ENCODE measurements around the gene IL1RAPL1.

Gene IL1RAPL1

GRCh38 chrX:28697732-28698131 is 110.5 kb downstream of the IL1RAPL1 start:
- Mint-ChIP-seq H3K36me3 (ENCODE audit: low read depth) (no peaks in the 10 kb centered on the region), H3K4me1 (no peaks in the 10 kb centered on the region), H3K27ac (no peak overlapping the region), H3K9me3 (no peaks in the 10 kb centered on the region), H3K27me3 (ENCODE audit: low read depth, poor library complexity) (no peaks in the 10 kb centered on the region), H3K4me3 (no peak overlapping the region)
- TF ChIP-seq CTCF (IDR thresholded peaks at IDR 0.05) = no peak
- no peak for DNase-seq

- Mint-ChIP-seq H3K4me3 (no peak overlapping the region), H3K27me3 (ENCODE audit: low read depth, poor library complexity) (no peaks in the 10 kb centered on the region), H3K4me1 (no peaks in the 10 kb centered on the region), H3K27ac (no peak overlapping the region), H3K36me3 (ENCODE audit: low read depth) (no peaks in the 10 kb centered on the region), H3K9me3 (no peaks in the 10 kb centered on the region)
- TF ChIP-seq CTCF (IDR thresholded peaks at IDR 0.05) = no peak
- no peak for DNase-seq
Observed at GRCh38 chrX:28701222-28701621, 114.0 kb downstream of the IL1RAPL1 start.

GRCh38 chrX:28706964-28707363 is 119.7 kb downstream of the IL1RAPL1 start:
- no peak for DNase-seq
- H3K27ac Mint-ChIP-seq = no peak overlapping the region
- H3K4me3 Mint-ChIP-seq = no peak overlapping the region
- peaks cover 3% of the 10 kb centered on the region for H3K9me3 Mint-ChIP-seq
- no peaks in the 10 kb centered on the region for H3K27me3 Mint-ChIP-seq (ENCODE audit: low read depth, poor library complexity)
- no peaks in the 10 kb centered on the region for H3K36me3 Mint-ChIP-seq (ENCODE audit: low read depth)
- no peaks in the 10 kb centered on the region for H3K4me1 Mint-ChIP-seq
- no peak for TF ChIP-seq CTCF (IDR thresholded peaks at IDR 0.05)

- no peak for DNase-seq
- Mint-ChIP-seq H3K27me3 (ENCODE audit: low read depth, poor library complexity) (no peaks in the 10 kb centered on the region), H3K27ac (no peak overlapping the region), H3K4me1 (no peaks in the 10 kb centered on the region), H3K4me3 (no peak overlapping the region), H3K36me3 (ENCODE audit: low read depth) (no peaks in the 10 kb centered on the region), H3K9me3 (peaks cover 6% of the 10 kb centered on the region)
- no peak for TF ChIP-seq CTCF (IDR thresholded peaks at IDR 0.05)
Observed at GRCh38 chrX:28709421-28709820, 122.2 kb downstream of the IL1RAPL1 start.

GRCh38 chrX:28717864-28718263 is 130.6 kb downstream of the IL1RAPL1 start:
- H3K27me3 Mint-ChIP-seq (ENCODE audit: low read depth, poor library complexity) = no peaks in the 10 kb centered on the region
- no peak for TF ChIP-seq CTCF (IDR thresholded peaks at IDR 0.05)
- no peak overlapping the region for H3K4me3 Mint-ChIP-seq
- H3K4me1 Mint-ChIP-seq = no peaks in the 10 kb centered on the region
- peaks cover 5% of the 10 kb centered on the region for H3K9me3 Mint-ChIP-seq
- DNase-seq = no peak
- H3K36me3 Mint-ChIP-seq (ENCODE audit: low read depth) = no peaks in the 10 kb centered on the region
- H3K27ac Mint-ChIP-seq = no peak overlapping the region

- Mint-ChIP-seq H3K27me3 (ENCODE audit: low read depth, poor library complexity) (no peaks in the 10 kb centered on the region), H3K4me1 (no peaks in the 10 kb centered on the region), H3K36me3 (ENCODE audit: low read depth) (no peaks in the 10 kb centered on the region), H3K9me3 (peaks cover 9% of the 10 kb centered on the region), H3K27ac (no peak overlapping the region), H3K4me3 (no peak overlapping the region)
- DNase-seq = no peak
- no peak for TF ChIP-seq CTCF (IDR thresholded peaks at IDR 0.05)
Observed at GRCh38 chrX:28718450-28718849, 131.2 kb downstream of the IL1RAPL1 start.
